Coronary artery (tissue), 2 donors: Measurements from ENCODE around the gene CPLX1.

Experiments
- DNase-seq: peaks from one replicate; pipeline ENCODE4 v3.0.0-alpha.2; 2017; ENCODE audit warnings: low spot score
- H3K27ac ChIP-seq, 2 donors: fragments of 200-600 bp; sonication (generic); one replicate each; pipeline ENCODE4 v1.5.1; 2016 to 2019
- H3K4me3 ChIP-seq: fragments of 200-600 bp; sonication (generic); 2 replicates; pipeline ENCODE4 v1.5.1; 2016; ENCODE audit warnings: mild to moderate bottlenecking, moderate library complexity
- CTCF ChIP-seq: fragments of 200-600 bp; sonication (generic); IDR thresholded peaks from one replicate; pipeline ENCODE4 v1.5.1; 2019; ENCODE audit warnings: antibody characterized with exemption

Gene CPLX1

GRCh38 chr4:828641-829271, 2.8 kb upstream of the CPLX1 start:
- no peak for DNase-seq
- no peak for TF ChIP-seq CTCF
- H3K4me3 ChIP-seq, result no peak overlapping the region
- H3K27ac ChIP-seq, result no peak overlapping the region

- no peak overlapping the region for H3K27ac ChIP-seq
- TF ChIP-seq CTCF, result no peak
- no peak for DNase-seq
- peak overlapping the region; percentile 54 for H3K4me3 ChIP-seq
These were observed 1.5 kb upstream of the CPLX1 start for GRCh38 chr4:827209-828081.

- Histone ChIP-seq H3K4me3 (peak overlapping the region; percentile 54), H3K27ac (no peak overlapping the region)
- DNase-seq, result no peak
- no peak for TF ChIP-seq CTCF
These were observed 729 bp upstream of the CPLX1 start for GRCh38 chr4:826508-827208.

GRCh38 chr4:825063-825970, 612 bp downstream of the CPLX1 start:
- H3K4me3 ChIP-seq, result peak overlapping the region; percentile 66
- H3K27ac ChIP-seq, result no peak overlapping the region
- TF ChIP-seq CTCF, result no peak
- no peak for DNase-seq

GRCh38 chr4:824461-825062, 1.4 kb downstream of the CPLX1 start:
- no peak overlapping the region for H3K27ac ChIP-seq
- no peak overlapping the region for H3K4me3 ChIP-seq
- TF ChIP-seq CTCF, result no peak
- DNase-seq, result no peak

- no peak for DNase-seq
- no peak overlapping the region for H3K27ac ChIP-seq
- no peak overlapping the region for H3K4me3 ChIP-seq
- no peak for TF ChIP-seq CTCF
These were observed 2.0 kb downstream of the CPLX1 start for GRCh38 chr4:823761-824460.
